Vagina (tissue), 2 donors: ENCODE data around the gene CCL11.

Experiments used
- POLR2A ChIP-seq, 2 donors: fragments of 450-650 bp; IDR thresholded peaks; one replicate each; pipeline ENCODE4 v1.6.1; 2017; ENCODE audit warnings: antibody characterized with exemption in 2 of 2, mild to moderate bottlenecking in 2 of 2, moderate library complexity in 2 of 2
- POLR2AphosphoS5 ChIP-seq, 2 donors: sonication (generic); formaldehyde crosslinking; IDR thresholded peaks; one replicate each; pipeline ENCODE4 v1.9.0; 2017; ENCODE audit warnings: antibody characterized with exemption in 2 of 2, mild to moderate bottlenecking in 2 of 2, low read depth in 1 of 2; ENCODE audit not compliant: insufficient read depth in 1 of 2
- TF ChIP-seq, protein P1 (sequence below), 3 experiments: fragments of 450-650 bp in 2 of 3; fragments of 200-600 bp in 1 of 3; sonication (generic) in 1 of 3; IDR thresholded peaks; one replicate each; pipeline ENCODE4 v1.5.1; 2017 to 2019; ENCODE audit warnings: antibody characterized with exemption in 3 of 3, mild to moderate bottlenecking in 2 of 3, moderate library complexity in 2 of 3

DNA sequence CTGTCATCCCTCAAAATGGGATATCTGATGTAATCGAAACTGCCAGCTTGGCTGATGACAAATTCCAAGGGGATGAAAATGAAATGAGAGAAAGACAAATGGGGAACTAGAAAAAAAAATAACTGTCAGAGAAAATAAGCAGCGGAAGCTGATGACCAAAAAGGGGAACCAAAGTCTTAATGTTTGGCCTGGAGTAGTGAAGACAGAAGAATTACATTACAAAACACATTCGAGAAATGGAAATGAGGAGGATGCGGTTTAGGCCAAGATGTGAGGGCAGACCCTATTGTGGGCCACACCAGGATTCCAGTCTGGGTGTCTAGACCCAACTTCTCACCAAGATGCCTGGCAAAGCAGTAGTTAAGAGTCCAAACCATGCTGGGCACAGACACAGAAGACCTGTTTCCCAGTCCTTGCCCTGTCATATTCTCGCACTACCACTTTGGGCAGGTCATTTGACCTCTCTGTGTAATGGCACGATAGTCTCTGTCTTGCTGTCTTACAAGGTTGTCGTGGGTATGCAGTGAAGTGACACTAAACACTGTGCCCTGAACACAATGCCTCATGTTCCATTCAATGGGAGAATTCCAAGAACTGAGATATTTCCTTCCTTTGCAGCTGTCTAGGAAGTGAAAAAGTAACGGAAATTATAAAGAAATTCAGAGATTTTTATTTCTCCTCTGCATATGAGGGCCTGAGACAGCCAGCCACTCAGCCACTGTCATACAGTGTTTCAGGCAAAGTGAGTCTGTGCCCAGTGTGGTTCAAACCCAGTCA, 42.8 kb upstream of the CCL11 start:
- TF ChIP-seq, protein P1, sequence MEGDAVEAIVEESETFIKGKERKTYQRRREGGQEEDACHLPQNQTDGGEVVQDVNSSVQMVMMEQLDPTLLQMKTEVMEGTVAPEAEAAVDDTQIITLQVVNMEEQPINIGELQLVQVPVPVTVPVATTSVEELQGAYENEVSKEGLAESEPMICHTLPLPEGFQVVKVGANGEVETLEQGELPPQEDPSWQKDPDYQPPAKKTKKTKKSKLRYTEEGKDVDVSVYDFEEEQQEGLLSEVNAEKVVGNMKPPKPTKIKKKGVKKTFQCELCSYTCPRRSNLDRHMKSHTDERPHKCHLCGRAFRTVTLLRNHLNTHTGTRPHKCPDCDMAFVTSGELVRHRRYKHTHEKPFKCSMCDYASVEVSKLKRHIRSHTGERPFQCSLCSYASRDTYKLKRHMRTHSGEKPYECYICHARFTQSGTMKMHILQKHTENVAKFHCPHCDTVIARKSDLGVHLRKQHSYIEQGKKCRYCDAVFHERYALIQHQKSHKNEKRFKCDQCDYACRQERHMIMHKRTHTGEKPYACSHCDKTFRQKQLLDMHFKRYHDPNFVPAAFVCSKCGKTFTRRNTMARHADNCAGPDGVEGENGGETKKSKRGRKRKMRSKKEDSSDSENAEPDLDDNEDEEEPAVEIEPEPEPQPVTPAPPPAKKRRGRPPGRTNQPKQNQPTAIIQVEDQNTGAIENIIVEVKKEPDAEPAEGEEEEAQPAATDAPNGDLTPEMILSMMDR (IDR thresholded peaks at IDR 0.05) = no peak
- TF ChIP-seq POLR2AphosphoS5 (IDR thresholded peaks at IDR 0.05; ENCODE audit: insufficient read depth in 1 of 2, low read depth in 1 of 2) = no peak
- no peak for TF ChIP-seq POLR2A (IDR thresholded peaks at IDR 0.05)
